Raji (cell line): ENCODE data around the gene GABRR2.

ENCODE experiments used
- POLR2A ChIP-seq: IDR thresholded peaks from 2 replicates; pipeline ENCODE4 v1.6.1; 2011; ENCODE audit warnings: low read depth, low read length, control low read depth; ENCODE audit not compliant: insufficient read depth

The GABRR2 gene

DNA sequence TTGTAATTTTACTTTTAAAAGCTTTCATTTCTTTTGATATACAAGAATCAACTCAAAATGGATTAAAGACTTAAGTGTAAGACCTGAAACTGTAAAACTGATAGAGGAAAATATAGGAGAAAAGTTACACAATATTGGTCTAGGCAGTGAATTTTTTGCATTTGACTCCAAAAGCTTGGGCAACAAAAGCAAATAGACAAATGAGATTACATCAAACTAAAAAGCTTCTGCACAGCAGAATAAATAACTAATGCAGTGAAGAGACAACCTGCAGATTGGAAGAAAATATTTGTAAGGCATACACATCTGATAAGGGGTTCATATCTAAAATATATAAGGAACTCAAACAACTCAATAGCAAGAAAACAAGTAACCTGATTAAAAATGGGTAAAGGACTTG lies 100.9 kb downstream of the GABRR2 start:
- no peak for TF ChIP-seq POLR2A

DNA sequence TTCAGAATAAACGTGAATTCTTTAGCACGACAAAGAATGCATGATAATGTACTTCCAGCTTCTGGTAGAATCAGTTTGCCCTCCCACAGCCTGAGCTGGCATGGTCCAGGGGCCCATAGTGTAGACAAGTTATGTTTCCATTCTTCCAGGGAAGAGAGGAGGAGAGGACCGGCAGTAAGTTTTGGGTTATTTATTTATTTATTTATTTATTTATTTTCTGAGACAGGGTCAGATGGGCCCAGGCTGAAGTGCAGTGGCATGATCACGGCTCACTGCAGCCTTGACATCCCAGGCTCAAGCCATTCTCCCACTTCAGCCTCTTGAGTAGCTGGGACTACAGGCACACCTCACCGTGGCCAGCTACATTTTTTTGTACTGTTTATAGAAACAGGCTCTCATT lies 102.6 kb downstream of the GABRR2 start:
- no peak for TF ChIP-seq POLR2A

GRCh38 chr6:89209457-89209856 lies 105.6 kb downstream of the GABRR2 start:
- TF ChIP-seq POLR2A = no peak

DNA sequence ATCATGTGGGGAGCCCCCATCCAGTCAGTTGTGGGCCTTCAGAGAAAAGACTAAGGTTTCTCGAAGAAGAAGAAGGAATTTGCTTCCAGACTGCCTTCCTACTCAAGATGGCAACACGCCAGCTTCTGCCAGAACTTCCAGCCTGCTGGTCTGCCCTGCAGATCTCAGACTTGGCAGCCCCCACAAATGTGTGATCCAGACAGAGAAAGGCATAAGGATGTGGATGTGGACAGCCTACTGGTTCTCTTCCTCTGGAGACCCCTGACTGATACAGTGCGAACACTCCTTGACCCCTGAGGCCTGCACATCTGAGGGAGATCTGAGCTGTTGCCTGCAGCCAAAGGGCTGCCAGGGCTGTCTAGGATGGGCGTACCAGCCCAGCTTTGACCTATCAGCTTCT lies 106.5 kb downstream of the GABRR2 start:
- no peak for TF ChIP-seq POLR2A
